Measurements from ENCODE around the gene HERPUD2. TPM values are rescaled to one million over a fixed set of nuclear protein-coding genes. Genes with fewer than 3 reads are reported as not detected.
"Not testable (repeated sequence)": the region's sequence is repeated elsewhere in the genome, so short reads cannot be mapped to it uniquely, and the experiment has no call there.

HERPUD2 gene
- total RNA-seq, 4 donors from 2014 or later = 17.6 to 118 (median 37.7) TPM

DNA sequence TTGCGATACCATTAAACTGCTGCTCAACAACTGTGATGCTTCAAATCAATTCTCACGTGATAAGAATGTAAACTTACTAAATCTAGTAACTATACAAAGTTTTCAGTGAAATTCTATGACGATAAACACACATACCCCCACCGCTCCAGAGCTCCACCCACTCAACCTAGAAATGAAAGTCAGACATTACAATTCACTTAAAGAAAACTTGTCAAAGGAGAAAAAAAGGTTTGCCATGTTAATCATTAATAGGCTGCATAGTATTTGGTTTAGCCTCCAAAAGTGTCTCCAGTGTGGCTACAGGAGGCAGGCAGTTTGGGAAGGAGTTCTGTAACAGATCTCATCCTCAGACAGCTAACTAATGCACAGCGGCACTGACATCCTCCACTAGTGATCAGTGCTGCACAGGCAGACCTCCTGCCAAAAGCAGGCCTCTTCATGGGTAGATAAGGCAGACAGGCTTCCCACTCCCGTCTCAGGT lies 3.1 kb downstream of the HERPUD2 start:
- intact Hi-C loops (cut with DNase I; ENCODE audit: low total_unique reads) = no loop called here
- no peaks in the 10 kb centered on the region for H3K27me3 ChIP-seq
- in situ Hi-C loops (cut with MboI; ENCODE audit: low pct_ligation_motif_present in 1 of 4, low pct_unique_long_range_greater_than_20kb in 1 of 4, low sequenced_read_pairs in 3 of 4) = no loop called here
- H3K9me3 ChIP-seq = no peaks in the 10 kb centered on the region
- WGBS, 2 donors (ENCODE audit: low coverage in 1 of 2) = 50 to 60% methylated on average over 3 to 6 of the region's 6 CpGs
- H3K4me3 ChIP-seq = peak overlapping the region in 2 of 4 donors; percentile 2 to 83
- peak overlapping the region; percentile 22 to 97 (median 38) for H3K27ac ChIP-seq
- no peak for TF ChIP-seq POLR2AphosphoS5 (IDR thresholded peaks at IDR 0.05)
- peak; percentile 10 for TF ChIP-seq POLR2A (IDR thresholded peaks at IDR 0.05)
- peak; percentile 22 for DNase-seq
- no peaks in the 10 kb centered on the region for H3K36me3 ChIP-seq
- peaks cover 5 to 78% (median 51%) of the 10 kb centered on the region in 4 donors for H3K4me1 ChIP-seq

DNA sequence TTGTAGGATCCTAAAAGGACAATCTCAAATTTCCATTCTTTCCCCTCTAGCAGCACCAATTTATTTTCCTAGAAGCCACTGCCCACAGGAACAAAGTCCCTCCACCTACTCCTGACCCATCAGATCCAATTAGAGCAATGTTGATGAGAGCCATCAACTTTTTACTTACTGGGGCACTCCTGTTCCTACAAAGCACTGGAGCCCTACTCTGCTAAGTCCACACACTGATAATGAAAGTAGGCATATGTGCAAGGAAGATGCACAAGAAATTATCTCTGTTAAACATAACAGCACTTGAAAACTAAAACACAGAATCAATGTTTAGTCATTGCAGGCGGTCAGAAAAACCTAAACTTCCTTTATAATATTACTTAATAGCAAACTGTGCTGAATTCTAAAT lies 3.6 kb downstream of the HERPUD2 start:
- Histone ChIP-seq H3K4me3 (peak overlapping the region in 2 of 4 donors; percentile 2 to 83), H3K27me3 (no peaks in the 10 kb centered on the region), H3K27ac (peak overlapping the region; percentile 22 to 97 (median 38)), H3K36me3 (no peaks in the 10 kb centered on the region), H3K9me3 (no peaks in the 10 kb centered on the region), H3K4me1 (peaks cover 5 to 79% (median 51%) of the 10 kb centered on the region in 4 donors)
- in situ Hi-C loops (cut with MboI; ENCODE audit: low pct_ligation_motif_present in 1 of 4, low pct_unique_long_range_greater_than_20kb in 1 of 4, low sequenced_read_pairs in 3 of 4) = no loop called here
- no peak for DNase-seq
- TF ChIP-seq POLR2AphosphoS5 (IDR thresholded peaks at IDR 0.05) (no peak), POLR2A (IDR thresholded peaks at IDR 0.05) (no peak), EP300 (IDR thresholded peaks at IDR 0.05; ENCODE audit: low read depth) (no peak)
- TF ChIP-seq, protein P1, sequence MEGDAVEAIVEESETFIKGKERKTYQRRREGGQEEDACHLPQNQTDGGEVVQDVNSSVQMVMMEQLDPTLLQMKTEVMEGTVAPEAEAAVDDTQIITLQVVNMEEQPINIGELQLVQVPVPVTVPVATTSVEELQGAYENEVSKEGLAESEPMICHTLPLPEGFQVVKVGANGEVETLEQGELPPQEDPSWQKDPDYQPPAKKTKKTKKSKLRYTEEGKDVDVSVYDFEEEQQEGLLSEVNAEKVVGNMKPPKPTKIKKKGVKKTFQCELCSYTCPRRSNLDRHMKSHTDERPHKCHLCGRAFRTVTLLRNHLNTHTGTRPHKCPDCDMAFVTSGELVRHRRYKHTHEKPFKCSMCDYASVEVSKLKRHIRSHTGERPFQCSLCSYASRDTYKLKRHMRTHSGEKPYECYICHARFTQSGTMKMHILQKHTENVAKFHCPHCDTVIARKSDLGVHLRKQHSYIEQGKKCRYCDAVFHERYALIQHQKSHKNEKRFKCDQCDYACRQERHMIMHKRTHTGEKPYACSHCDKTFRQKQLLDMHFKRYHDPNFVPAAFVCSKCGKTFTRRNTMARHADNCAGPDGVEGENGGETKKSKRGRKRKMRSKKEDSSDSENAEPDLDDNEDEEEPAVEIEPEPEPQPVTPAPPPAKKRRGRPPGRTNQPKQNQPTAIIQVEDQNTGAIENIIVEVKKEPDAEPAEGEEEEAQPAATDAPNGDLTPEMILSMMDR (IDR thresholded peaks at IDR 0.05) = no peak
- 25 to 57% methylated on average over 1 of the region's 1 CpG for WGBS, 2 donors (ENCODE audit: low coverage in 1 of 2)
- intact Hi-C loops (cut with DNase I; ENCODE audit: low total_unique reads) = no loop called here

DNA sequence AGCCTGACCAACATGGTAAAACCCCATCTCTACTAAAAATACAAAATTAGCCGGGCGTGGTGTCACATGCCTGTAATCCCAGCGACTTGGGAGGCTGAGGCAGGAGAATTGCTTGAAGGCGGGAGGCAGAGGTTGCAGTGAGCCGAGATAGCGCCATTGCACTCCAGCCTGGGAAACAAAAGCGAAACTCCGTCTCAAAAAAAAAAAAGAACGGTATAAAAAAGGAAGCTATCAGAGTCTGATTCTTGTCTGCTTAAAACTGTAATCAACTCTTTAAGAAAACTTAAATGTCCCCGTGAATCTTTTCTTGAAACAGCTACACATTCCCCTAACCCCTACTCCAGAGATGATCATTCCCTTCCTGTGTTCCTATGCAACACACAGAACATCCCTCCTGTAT lies 4.3 kb downstream of the HERPUD2 start:
- in situ Hi-C loops (cut with MboI; ENCODE audit: low pct_ligation_motif_present in 1 of 4, low pct_unique_long_range_greater_than_20kb in 1 of 4, low sequenced_read_pairs in 3 of 4); intact Hi-C loops (cut with DNase I; ENCODE audit: low total_unique reads); H3K9me3 ChIP-seq; DNase-seq; H3K27me3 ChIP-seq; H3K36me3 ChIP-seq: not testable (repeated sequence)
- H3K4me3 ChIP-seq = peak overlapping the region in 1 of 4 donors; percentile 83
- H3K27ac ChIP-seq = peak overlapping the region in 3 of 4 donors; percentile 6 to 97 (median 43)
- H3K4me1 ChIP-seq = peaks cover 5 to 74% (median 44%) of the 10 kb centered on the region in 4 donors
- 48 to 69% methylated on average over 4 to 10 of the region's 10 CpGs for WGBS, 2 donors (ENCODE audit: low coverage in 1 of 2)

DNA sequence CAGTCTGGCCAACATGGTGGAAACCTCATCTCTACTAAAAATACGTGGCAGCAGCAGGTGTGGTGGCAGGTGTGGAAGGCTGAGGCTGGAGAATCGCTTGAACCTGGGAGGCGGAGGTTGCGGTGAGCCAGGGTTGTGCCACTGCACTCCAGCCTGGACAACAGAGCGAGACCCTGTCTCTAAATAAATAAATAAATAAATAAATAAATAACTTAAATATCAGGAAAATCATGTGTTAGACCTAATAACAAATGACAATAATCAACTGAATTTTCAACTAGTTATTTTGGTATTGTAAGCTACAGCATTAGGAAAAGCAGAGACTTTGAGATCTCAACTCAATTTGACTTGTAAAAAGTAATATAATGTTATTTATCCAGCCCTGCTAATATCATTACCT lies 9.2 kb downstream of the HERPUD2 start:
- WGBS, 2 donors (ENCODE audit: low coverage in 1 of 2) = 96 to 100% methylated on average over 4 to 5 of the region's 5 CpGs
- in situ Hi-C loops (cut with MboI; ENCODE audit: low pct_ligation_motif_present in 1 of 4, low pct_unique_long_range_greater_than_20kb in 1 of 4, low sequenced_read_pairs in 3 of 4) (no loop called here), intact Hi-C loops (cut with DNase I; ENCODE audit: low total_unique reads) (no loop called here)
- H3K27ac ChIP-seq = no peak overlapping the region
- TF ChIP-seq EP300 (IDR thresholded peaks at IDR 0.05; ENCODE audit: low read depth) = no peak
- TF ChIP-seq POLR2AphosphoS5 (IDR thresholded peaks at IDR 0.05) = no peak
- TF ChIP-seq POLR2A (IDR thresholded peaks at IDR 0.05) = no peak
- TF ChIP-seq, protein P1 (IDR thresholded peaks at IDR 0.05) = no peak
- DNase-seq = no peak
- H3K9me3 ChIP-seq = no peaks in the 10 kb centered on the region
- H3K4me3 ChIP-seq = no peak overlapping the region
- no peaks in the 10 kb centered on the region for H3K27me3 ChIP-seq
- H3K4me1 ChIP-seq = peaks cover 5 to 45% (median 19%) of the 10 kb centered on the region in 4 donors
- no peaks in the 10 kb centered on the region for H3K36me3 ChIP-seq

DNA sequence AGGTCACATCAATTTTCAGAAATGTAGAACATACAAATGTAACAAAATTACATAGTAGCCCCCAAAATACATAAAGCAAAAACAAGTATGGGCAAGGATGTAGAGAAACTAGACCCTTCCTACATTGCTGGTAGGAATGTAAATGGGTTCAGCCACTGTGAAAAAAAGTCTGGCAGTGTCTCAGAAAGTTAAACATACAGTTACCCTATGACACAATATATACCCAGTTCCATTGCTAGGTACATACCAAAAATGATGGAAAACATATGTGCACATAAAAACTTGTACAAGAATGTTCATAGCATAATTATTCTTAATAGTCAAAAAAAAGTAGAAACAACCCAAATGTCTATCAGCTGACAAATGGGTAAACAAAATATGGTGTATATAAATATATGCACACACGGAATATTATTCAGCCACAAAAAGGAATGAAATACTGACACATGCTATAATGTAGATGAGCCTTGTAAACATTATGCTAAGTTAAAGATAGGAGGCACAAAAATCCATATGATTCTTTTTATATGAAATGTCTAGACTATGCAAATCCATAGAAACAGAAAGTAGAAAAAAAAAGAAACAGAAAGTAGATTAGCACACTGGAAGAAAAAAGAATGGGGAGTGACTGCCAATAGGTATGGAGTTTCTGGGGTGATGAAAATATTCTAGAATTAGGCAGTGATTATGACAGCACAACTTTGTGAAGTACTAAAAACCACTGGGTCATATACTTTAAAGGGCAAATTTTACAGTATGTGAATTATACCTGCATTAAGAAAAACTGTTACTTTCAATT lies 13.5 kb downstream of the HERPUD2 start:
- WGBS, 2 donors (ENCODE audit: low coverage in 1 of 2) = 92 to 100% methylated on average over 1 of the region's 1 CpG
- no peak overlapping the region for H3K4me3 ChIP-seq
- no peaks in the 10 kb centered on the region for H3K9me3 ChIP-seq
- in situ Hi-C loops (cut with MboI; ENCODE audit: low pct_ligation_motif_present in 1 of 4, low pct_unique_long_range_greater_than_20kb in 1 of 4, low sequenced_read_pairs in 3 of 4) = no loop called here
- H3K4me1 ChIP-seq = peaks cover 0 to 7% (median 3%) of the 10 kb centered on the region in 4 donors
- DNase-seq = no peak
- intact Hi-C loops (cut with DNase I; ENCODE audit: low total_unique reads) = no loop called here
- H3K36me3 ChIP-seq = no peaks in the 10 kb centered on the region
- TF ChIP-seq POLR2AphosphoS5 (IDR thresholded peaks at IDR 0.05) (no peak), POLR2A (IDR thresholded peaks at IDR 0.05) (no peak), EP300 (IDR thresholded peaks at IDR 0.05; ENCODE audit: low read depth) (no peak)
- TF ChIP-seq, protein P1 (IDR thresholded peaks at IDR 0.05) = no peak
- H3K27me3 ChIP-seq = no peaks in the 10 kb centered on the region
- H3K27ac ChIP-seq = no peak overlapping the region

Data from transverse colon (tissue), 4 donors.